ENCODE results near the gene FAM83D. TPM values are rescaled to one million over a fixed set of nuclear protein-coding genes. Genes with fewer than 3 reads are reported as not detected.

Gene FAM83D
- total RNA-seq (1.7 and 2.0 TPM in 2 replicates), polyA plus RNA-seq (0.82 and 3.0 TPM in 2 replicates), polyA minus RNA-seq (2.1 and 3.2 TPM in 2 replicates)
- total RNA-seq (2013) = 0.89 TPM

DNA sequence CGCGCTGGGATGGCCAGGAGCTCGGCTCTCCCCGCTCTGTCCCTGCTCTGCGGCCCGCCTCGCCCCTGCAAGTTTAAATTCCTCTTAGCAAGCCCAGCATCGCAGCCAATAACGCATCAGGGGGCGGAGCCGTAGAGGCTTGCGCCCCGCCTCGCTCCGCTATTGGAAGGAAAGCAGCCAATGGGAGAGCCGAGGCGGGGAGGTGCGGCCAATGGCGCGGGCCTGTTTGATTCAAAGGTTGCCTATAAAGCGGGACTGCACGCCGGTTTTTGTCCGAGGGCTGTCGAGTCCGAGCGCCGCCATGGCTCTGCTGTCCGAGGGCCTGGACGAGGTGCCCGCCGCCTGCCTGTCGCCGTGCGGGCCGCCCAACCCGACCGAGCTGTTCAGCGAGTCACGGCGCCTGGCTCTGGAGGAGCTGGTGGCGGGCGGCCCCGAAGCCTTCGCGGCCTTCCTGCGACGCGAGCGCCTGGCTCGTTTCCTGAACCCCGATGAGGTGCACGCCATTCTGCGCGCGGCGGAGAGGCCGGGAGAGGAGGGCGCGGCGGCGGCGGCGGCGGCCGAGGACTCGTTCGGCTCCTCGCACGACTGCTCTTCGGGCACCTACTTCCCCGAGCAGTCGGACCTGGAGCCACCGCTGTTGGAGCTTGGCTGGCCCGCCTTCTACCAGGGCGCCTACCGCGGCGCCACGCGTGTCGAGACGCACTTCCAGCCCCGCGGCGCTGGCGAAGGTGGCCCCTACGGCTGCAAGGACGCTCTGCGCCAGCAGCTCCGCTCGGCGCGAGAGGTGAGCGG, at the start of gene FAM83D:
Gene FAM83D (plus strand): TSS at position 276 of the 792 bp plus-strand sequence. CDS start 26 bp downstream, at position 302.
- peak within 1 kb of the TSS; percentile 31 to 73 (median 59) for H3K4me3 ChIP-seq (ENCODE audit: control extremely low read depth in 1 of 5, extremely low read depth in 1 of 5, insufficient read depth in 1 of 5, low read depth in 2 of 5, low read length in 4 of 5)
- peaks cover 33% of the 10 kb centered on the region for H3K79me2 ChIP-seq (ENCODE audit: control insufficient read depth, insufficient read depth, low read length)
- WGBS (ENCODE audit: insufficient coverage) = under 1% methylated on average over 95 of the region's 95 CpGs
- ATAC-seq (ENCODE audit: low read depth) (peak; percentile 96), DNase-seq (peak; percentile 95)
- peak within 1 kb of the TSS; percentile 99 for H3K4me2 ChIP-seq (replicated peaks; ENCODE audit: low read depth, low read length, poor library complexity, severe bottlenecking)
- Mint-ChIP-seq H3K27me3 (no peaks in the 10 kb centered on the region), H3K27ac (peak within 1 kb of the TSS; percentile 75), H3K9me3 (ENCODE audit: insufficient read depth) (no peaks in the 10 kb centered on the region), H3K4me1 (peaks cover 27% of the 10 kb centered on the region), H3K4me3 (peak within 1 kb of the TSS; percentile 82)
- H2AFZ ChIP-seq (ENCODE audit: insufficient read depth, low read depth, low read length, poor library complexity, severe bottlenecking) = peak within 1 kb of the TSS; percentile 84
- intact Hi-C loops (cut with micrococcal nuclease) = loop anchor here (1.0 to 2.0 kb wide), 5 partner anchors 36 to 280 kb away; partner anchors contain the start of genes ACTR5 and DHX35
- TF ChIP-seq, protein P1, sequence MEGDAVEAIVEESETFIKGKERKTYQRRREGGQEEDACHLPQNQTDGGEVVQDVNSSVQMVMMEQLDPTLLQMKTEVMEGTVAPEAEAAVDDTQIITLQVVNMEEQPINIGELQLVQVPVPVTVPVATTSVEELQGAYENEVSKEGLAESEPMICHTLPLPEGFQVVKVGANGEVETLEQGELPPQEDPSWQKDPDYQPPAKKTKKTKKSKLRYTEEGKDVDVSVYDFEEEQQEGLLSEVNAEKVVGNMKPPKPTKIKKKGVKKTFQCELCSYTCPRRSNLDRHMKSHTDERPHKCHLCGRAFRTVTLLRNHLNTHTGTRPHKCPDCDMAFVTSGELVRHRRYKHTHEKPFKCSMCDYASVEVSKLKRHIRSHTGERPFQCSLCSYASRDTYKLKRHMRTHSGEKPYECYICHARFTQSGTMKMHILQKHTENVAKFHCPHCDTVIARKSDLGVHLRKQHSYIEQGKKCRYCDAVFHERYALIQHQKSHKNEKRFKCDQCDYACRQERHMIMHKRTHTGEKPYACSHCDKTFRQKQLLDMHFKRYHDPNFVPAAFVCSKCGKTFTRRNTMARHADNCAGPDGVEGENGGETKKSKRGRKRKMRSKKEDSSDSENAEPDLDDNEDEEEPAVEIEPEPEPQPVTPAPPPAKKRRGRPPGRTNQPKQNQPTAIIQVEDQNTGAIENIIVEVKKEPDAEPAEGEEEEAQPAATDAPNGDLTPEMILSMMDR (IDR thresholded peaks at IDR 0.05) = peak; percentile 34
- TF ChIP-seq EZH2 (IDR thresholded peaks at IDR 0.05; ENCODE audit: borderline replicate concordance, insufficient read depth, low read depth, low read length, poor library complexity, severe bottlenecking) = no peak
- H3K27me3 ChIP-seq (replicated peaks in 1 of 4; ENCODE audit: control extremely low read depth in 1 of 4, control insufficient read depth in 3 of 4, insufficient read depth in 4 of 4, low read length in 3 of 4) = peaks cover 0 to 3% (median 1%) of the 10 kb centered on the region in 4 experiments
- POLR2A ChIA-PET = interaction anchor here (0.7 to 1.1 kb wide), 2 partner anchors 34 to 68 kb away, joined by 4 to 6 read pairs; no protein-coding TSS in a partner anchor
- H3K36me3 ChIP-seq (replicated peaks in 1 of 2; ENCODE audit: control extremely low read depth in 1 of 2, control insufficient read depth in 1 of 2, extremely low read depth in 1 of 2, insufficient read depth in 2 of 2, low read length in 1 of 2) = peaks cover 0 to 13% of the 10 kb centered on the region in 2 experiments
- H3K9ac ChIP-seq (ENCODE audit: low read length) = peak within 1 kb of the TSS; percentile 77
- CTCF ChIA-PET = interaction anchor here (0.7 to 2.3 kb wide), 7 partner anchors 9 to 317 kb away, joined by 3 to 11 read pairs (median 4); partner anchors contain the start of gene DHX35
- peak within 1 kb of the TSS in 1 of 2 donors; percentile 49 for H3K27ac ChIP-seq (ENCODE audit: low read length in 2 of 2)
- H4K20me1 ChIP-seq (ENCODE audit: control insufficient read depth, insufficient read depth, low read length, poor library complexity, severe bottlenecking) = no peaks in the 10 kb centered on the region
- H3K9me3 ChIP-seq (ENCODE audit: control extremely low read depth in 1 of 3, control insufficient read depth in 2 of 3, insufficient read depth in 1 of 3, low read length in 2 of 3) = no peaks in the 10 kb centered on the region
- peaks cover 6 to 18% of the 10 kb centered on the region in 2 donors for H3K4me1 ChIP-seq (ENCODE audit: control insufficient read depth in 2 of 2, insufficient read depth in 2 of 2, low read length in 2 of 2)
